RPMI8226 (cell line): Measurements from ENCODE around the gene AQP12A.

Source experiments
- DNase-seq: peaks from one replicate; pipeline ENCODE4 v3.0.0-alpha.2; 2015

AQP12A gene

DNA sequence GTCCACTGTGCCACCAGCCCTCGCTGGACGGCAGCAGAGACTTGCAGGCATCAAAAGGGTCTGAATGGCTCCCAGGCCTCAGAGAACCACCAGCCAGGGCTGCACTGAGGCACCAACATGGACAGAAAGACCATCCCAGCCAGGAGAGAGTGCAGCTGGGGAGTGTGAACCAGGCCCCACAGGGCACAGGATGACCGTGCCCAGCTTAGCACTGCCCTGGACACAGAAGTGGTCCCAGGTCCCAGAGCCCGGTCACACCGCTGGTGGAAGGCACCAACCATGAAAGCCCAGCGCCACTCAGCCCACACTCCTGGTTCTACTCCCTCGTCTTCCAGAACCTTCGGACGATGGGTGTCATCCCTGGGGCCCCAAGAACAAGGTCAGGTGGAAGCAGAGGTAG lies 20.5 kb downstream of the AQP12A start:
- no peak for DNase-seq

DNA sequence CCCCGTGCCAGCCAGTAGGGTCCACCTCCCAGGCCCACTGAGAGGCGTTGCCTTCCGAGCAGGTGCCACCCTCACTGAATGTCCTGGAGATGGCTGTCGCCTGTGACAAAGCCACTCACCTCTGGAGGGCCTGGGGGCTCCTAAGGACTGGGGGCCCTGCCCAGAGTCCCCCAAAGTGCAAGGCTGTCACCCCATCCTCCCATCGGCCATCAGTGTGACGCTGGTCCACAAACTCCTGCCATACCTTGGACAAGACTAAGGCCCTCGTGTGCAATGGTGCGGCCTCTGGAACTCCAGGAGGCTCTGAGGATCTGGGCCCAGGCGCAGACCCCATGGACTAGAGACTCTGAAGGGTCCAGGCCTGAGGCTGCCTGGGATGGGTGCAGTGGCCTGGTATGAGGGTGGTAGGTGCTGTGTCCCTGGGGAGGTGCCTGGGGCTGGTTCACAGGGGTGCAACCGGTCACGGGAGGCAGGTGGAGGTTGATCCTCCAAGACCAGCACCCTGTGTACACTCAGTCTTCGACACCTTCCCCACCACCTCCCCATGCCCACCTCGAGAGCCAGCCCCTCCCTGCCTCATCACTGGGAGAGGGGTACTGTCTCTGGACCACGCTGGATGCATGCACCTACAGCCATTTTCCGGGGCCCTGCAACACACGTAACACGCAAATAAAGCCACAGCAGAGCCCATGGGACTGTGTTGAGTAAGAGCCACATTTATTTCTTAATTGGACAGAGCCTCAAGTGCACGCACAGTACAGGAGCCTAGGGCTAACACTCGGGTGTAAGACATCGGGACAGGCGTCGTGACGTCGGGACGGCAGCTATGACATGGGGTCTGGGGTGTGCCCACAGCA lies 21.6 kb downstream of the AQP12A start:
- DNase-seq = no peak

DNA sequence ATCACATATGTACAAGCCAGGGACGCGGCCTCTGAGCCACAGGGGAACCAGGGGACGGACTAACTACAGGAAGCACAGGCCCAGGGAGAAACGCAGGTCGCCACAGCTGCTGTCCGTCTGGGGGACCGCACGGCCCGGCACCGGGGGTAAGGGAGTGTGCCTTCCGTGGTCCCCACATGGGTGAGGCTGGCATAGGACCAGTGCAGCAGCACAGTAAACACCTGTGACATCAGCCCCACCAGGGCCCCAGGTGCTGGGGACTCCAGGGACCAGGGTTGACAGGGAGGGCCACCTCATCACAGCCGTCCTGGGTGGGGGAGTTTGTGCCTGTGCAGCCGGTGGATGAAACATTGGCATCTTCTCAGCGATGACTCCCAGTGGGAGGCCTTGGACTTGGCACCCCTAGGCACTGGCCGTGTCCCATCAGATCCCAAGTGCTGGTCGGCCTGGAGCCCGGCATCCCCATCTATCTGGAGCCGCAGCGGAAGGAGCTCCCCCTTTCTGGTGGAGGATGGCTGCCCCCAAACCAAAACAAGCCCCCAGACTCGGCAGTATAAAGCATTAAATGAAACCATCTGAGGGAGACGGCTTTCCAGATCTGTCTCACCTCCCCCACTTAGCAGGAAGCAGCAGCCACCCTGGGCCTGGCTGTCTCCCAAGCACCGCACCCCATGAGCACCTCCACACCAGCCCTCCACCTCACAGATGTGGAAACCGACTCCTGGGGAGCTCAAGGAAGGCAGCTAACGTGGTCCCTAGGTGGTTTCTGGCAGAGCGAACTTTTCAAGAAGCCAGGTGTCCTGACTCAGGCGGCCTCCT lies 22.5 kb downstream of the AQP12A start:
- DNase-seq = no peak

DNA sequence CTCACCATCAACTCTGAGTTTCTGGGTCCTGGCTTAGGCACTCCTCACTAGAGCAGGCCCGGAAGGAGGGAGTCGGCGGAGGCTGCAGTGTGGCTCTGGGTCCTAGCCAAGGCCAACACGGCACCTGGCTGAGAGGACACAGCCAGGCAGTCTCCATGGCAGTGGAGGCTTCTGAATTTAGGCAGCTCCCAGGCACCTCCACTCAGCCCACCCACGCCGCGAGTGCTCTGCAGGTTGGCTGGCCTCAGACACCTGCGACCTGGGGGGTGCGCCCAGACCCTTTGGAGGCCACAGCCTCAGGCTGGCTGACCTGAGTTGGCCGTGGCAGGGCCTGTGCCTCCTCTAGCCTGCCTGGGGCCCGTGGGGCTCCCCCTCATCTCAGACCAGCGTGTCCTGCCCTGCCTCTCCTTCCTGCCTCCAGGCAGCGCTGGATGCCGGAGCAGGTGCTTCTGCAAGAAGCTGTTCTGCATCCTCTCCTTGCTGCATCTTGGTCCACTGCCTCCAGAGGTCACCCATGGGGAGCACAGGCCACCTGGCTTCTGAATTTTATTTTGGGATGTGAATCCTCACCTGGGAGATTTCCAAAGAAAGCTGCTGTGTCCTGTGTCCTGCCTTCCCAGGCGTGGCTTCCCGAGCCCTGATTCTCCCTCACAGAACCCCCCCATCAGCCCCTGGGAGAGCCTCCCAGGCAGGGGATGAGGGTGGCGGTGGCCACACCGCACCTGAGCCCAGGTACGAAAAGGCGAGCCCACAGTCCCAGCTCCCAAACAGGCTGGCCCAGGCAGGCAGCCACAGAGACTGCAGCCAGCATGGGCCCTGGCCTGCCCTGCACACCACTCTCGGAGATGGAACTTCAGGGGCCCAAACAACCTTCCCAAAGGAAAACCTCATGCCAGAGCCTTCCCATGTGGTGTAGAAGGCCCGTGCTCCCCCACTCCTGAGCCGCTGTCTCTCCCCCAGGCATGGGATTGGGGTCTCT lies 23.4 kb downstream of the AQP12A start:
- DNase-seq = peak; percentile 75

DNA sequence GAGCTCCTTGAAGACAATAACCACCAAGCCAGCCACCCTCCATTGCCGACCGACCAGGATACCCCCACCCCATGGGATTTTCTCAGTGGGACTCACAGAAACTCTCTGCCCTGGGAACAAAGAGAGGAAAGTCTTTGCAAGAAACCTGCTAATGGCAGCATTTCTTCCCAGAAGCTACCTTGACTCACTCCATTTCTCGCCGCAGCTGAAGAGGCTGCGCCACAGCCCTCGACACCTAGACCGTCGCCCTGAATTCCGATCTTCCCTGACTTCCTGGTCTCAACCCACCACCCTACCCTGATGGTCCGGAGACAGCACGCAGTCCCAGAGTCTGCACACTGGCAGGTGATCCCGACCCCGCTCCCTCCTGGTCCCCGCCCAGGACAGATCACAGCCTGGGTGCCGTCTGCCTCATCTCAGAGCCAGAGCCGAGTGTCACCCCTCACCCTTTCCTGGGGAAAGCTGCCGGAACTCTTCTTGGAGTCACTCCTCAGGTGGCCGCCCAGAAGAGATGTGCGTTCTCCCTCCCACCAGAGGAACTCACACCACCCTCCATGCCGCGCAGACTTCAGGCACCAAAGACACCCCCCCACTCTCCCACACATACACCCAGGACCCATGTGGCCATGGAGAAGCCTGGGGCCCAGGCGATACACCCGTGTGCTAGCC lies 24.6 kb downstream of the AQP12A start:
- DNase-seq = no peak

DNA sequence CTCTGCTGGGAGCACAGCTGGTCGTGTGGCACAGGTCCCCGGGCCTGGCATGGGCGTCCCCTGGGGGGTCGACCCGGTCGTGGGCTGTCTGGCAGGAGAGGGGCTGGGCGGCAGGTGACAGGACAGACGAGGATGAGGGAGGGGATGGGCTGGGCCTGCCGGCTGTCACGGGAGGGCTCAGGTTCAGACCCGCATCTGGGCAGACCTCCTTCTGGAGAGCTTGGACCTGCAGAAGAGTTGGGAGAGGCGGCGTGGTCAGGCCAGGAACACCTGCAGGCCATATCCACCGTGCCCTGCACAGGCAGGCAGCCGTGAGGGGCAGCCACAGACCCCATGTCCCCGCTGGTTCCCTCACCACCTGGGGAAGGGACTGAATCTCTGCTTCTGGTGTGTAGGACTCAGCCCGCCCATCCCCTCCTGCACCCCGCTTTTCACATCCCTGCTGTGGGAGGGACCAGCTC lies 25.5 kb downstream of the AQP12A start:
- no peak for DNase-seq

DNA sequence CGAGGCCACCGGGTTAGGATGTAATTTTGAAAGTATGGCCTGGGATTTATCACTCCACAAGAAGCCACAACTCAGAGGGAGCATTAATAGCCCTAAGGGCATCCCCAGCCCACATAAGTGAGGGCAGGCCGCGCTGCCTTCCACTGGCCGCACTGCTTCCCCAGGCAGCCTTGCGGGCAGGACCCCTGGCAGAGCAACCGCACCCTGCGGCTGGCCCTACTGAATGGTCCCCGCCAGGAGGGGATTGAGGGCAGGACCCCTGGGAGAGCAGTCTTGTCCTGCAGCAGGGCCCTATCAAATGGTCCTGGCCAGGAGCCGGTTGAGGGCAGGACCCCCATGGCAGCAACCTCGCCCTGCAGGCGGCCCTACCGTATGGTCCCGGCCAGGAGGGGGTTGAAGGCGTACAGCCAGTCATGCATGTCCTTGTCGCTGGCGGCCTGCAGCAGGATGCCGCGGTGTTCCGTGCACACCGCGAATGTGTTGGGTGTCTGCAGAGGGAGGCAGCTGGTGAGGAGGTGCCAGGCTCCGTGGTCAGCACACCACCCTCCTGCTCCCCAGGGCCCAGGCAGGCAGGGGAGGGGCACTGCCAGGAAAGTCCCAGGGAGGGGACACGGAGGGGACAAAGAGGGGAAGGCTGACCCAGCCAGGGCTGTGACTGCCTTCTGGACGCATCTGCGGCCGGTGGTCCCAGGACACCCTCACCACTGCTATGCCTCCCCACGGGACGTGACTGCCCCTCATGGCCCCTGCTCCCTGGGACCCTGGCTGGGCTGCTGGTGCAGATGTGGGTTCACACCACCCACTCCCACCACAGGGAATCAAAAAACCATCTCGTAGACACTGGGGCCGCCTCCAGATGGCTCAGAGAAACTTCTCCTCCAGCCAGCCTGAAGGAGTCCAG lies 26.3 kb downstream of the AQP12A start:
- no peak for DNase-seq

DNA sequence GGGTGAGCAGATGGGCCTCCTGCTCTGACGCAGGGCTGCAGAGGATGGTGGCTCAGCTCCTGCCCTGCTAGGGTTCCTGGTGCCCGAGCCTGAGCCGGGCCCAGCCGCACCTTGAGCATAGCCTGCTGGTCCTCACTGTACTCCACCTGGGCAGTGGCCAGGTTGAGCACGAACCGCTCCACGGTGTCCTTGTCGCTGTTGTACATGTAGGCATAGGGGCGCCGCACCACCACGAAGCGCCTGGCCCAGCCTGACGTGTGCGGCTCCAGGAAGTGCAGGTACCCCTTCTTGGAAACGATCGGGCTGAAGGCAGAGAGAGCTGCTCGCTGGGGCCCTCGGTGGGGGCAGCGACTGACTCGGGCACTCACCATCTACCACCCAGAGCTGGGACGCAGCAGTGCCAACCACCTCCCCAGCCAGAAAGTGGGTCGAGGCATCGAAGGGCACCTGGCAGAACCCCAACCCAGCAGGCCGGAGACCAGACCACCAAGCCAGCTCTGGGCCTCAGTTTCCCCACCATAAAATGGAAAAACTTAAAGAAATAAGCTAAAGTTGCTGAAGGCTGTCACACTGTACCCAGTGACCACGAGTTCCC lies 27.3 kb downstream of the AQP12A start:
- no peak for DNase-seq

DNA sequence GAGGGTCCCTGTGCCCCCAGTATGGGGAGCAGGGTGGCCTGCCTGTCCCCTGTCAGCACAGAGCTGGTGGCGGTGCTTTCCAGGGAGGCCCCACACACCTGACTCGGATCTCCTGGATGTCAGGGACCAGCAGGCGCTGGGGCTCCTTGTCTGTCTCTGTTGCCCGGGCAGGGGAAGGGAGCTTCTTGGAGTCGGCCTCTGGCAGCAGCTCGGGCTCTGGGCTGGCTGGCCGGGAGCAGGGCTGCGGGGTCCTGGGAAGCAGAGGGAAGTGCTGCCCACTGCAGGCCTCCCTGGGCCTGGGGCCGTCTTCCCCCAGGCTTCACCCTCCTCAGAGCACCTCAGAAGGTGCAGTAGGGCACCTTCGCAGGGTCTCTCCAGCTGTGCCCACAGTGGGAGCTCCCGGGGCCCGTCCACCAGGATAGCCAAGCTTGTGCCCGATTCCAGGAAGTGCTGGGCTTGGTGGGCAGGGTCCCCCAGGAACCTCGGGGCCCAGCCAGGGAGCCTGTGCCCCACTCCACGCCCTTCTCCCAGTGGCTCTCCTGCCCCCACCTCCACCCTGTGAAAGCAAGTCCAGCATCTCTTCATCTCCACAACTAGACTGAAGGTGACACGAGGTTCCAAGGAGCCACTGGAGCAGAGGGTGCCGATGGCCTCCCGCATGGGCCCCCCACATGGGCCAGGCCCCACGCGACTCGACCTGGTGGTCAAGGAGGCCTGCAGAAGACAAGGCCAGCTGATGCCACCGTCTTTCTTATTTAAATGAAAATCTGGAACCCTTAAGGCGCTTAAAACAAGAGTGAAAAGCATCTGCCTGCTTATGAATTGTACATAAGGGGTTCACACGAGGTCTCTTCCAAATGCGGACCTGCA lies 28.2 kb downstream of the AQP12A start:
- no peak for DNase-seq

DNA sequence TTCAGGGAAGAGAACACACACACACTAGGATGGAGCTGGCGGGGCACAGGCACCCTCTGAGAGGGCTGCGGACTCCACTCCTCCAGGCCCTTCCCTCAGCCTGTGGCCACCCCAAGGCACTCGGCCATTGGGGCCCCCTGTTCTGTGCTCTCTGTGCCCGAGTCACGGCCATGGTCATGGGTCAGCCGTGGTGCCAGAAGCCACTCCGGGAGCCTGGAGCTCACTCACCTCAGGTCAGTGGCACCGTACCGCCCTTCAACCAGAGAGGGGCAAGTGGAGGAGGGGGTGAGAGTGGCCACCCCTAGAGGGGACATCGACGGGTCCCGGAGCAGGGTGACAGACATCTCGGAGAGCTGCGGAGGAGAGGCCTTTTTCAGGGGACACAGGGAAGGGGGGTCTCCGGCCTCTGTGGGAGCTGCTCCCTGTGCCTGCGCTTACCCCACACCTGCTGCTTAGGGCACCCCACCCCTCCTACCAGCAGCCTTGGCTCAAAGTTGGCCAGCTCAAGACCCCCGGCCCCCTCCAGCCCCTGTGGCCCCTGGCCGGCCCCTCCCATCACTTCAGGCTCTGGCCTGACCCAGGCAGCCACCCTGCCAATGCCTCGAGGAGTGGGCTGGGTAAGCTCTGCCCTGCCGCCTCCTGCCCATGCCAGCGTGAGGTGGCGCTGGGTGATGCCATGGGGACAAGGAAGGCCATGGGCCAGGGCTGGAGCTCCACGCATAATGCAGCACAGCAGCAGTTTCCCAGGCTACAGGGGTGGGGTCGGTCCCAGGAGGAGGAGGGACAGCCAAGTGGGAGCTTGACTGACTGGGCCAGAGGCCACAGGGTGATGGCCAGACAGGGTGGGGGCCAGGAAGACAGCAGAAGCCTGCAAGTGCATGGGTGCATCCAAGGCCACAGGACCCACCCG lies 29.3 kb downstream of the AQP12A start:
- DNase-seq = no peak

DNA sequence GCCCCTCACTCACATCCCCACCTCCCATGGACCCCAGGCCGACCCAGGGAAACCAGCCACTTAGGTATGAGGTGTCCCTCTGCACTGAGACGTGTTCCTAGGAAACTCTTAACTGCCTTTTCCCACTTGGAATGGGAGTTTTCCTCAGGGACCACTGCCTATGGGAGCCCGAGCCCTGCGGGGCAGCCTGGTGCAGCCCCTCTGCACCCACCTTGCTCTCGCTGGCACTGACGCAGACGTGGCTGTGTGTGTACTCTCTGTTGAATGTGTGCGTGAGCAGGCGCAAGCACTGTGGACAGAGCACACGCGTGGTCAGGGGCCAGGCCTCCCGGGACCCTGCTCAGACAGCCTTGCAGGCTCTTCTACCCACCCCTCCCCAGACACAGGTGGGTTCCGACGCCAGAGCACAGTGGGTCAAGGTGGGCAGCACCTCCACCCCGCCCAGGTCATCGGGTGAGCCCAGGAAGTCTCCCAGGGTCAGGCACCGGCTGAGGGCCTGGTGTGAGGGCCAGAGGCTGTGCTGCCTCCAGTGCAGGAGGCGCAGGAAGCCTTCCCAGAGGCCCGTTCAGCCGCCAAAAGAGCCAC lies 30.0 kb downstream of the AQP12A start:
- DNase-seq = no peak

DNA sequence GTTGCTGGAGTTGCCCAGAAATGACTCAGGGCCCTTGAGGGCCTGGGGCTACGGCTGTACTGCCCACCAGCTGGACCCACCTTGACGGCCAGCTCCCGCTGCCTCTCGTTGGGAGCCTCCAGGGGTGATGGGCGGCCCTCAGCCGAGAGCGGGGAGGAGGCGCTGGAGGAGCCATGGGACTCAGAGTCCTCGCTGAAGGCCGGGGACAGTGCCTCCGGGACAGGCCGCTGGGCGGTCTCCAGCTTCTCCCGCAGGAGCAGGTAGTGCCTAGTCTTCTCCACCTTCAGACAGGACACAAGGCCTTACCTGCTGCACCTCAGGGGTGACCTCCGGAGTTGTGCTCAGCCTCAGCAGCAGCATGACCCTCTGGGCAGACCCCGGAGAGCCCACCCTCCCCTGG lies 30.7 kb downstream of the AQP12A start:
- no peak for DNase-seq

DNA sequence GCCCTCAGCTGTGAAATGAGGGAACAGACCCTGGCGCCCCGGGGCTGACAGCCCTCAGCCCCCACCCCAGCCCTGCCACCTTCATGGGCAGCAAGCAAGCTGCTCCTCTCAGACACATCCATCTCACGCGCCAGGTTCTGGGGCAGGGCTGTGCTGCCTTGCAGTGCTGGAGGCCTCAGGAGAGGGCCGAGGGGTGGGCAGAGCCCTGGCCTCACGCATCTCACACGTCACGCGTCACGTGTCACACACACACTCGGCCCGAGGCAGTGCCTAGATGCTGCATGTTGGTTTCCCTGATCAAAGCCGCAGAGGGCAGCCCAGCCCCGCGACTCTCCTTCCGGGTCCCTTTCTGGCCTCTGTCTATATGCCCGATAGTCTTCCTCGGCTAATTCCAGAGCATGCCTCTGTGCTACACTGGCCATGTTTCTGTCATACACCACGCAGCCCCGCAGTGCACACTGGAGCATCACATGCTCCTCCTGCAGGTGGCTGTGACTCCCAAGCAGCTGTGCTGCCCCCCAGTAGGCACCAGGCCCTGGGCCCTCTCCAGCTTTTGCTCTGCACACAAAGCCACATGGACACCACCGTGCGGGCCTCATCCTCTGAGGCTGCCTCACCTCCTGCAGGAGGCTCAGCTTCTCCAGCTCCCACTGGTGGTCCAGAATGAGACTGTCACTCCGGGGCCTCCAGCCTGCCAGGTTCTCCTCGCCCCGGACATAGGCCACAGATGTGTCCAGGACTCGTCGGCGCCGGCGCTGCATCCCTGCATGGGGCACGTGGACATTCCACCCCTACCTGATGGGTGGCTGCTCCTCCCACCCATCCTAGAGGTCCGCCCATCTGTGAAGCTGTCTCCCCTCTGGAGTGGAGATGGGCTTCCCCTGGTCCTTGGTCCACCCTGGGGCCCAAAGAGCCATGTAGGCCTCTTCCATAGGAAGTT lies 31.4 kb downstream of the AQP12A start:
- DNase-seq = no peak

DNA sequence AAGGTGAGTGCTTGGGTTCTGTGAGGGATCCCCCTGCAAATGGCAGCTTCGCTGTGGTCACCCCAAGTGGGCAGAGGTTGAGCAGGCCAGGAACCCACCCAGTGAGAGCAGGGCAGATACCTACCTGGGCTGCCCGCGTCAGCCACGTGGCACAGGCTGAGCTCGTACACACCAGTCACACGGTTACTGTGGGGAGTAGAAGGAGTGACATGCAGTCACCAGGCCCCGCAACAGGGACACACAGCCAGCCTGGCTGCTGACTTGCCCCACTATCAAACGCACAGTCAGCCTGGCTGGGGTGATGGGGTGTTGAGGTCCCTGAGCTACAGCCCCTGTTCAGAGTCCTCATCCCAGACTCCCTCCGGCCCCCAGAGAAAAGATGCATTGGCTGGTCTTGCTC lies 32.2 kb downstream of the AQP12A start:
- no peak for DNase-seq

DNA sequence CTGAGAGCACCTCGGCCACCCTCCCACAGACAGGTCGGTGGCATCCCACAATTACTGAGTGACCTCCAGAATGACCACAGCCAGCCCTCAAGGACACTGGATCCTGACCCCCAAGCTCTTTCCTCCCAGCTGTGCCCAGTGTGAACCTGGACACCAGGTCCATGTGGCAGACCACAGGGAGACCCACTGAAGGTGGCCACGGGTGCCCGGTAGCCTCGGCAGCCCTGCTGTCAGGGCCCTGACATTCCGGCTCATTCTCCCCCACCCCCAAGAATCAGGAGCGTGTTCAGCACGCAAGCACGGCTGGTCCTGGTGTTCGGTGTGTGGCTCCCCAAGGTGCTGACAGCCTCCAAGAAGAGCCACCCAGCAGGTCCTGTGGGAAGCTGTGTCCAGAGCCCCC lies 32.8 kb downstream of the AQP12A start:
- DNase-seq = no peak

DNA sequence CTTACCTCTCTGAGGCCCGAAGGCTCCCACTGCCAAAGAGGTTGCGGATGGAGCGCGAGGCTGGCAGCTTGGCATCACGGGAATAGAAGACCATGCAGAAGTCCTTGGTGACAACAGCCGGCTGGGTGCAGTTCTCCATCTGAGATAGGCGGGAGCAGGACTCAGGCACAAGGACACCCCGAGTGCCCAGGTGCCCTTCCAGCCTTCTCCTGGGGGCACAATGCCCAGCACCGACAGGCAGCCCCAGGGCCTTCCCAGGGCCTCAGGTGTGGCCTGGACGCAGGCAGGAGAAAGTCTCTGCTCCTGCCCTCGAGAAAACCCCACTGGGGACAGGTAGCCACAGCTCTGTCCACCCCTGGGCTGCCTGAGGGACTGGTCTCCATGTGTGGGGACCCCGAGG lies 33.6 kb downstream of the AQP12A start:
- DNase-seq = no peak

DNA sequence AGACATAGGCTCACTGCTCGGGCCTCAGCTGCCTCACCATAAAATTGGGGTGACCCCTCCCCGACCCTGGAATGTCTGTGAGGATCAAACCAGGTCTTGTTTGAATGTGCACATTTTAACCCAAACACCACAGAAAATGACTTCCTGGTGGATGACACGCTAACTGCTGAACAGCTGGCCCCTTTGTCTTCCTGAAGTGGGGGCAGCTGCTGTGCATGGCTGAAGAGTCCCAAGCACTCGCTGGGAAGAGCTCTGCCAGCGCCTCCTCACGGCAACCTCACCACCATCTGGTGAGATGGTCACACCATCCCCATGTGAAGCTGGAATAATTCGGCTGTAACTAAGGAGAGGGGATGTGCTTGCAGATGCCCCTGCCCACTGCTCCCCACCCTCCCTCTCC lies 34.0 kb downstream of the AQP12A start:
- DNase-seq = no peak
